ENCODE results near the gene ZNF521. TPM values are rescaled to one million over a fixed set of nuclear protein-coding genes. Genes with fewer than 3 reads are reported as not detected.

The ZNF521 gene
- total RNA-seq, 2 experiments from 2014 or later: 0.85 to 2.8 TPM

- CTCF ChIA-PET (ENCODE audit: unreplicated experiment): interaction anchor here (0.6 kb wide), 1 partner anchor 215 kb away, joined by 4 read pairs; no protein-coding TSS in a partner anchor
- Histone ChIP-seq H3K4me3 (ENCODE audit: low read depth, low read length, poor library complexity, severe bottlenecking) (no peak overlapping the region), H3K79me2 (ENCODE audit: insufficient read depth, low read depth, low read length) (no peaks in the 10 kb centered on the region), H4K20me1 (ENCODE audit: insufficient read depth, low read length) (no peaks in the 10 kb centered on the region), H2AFZ (ENCODE audit: low read length) (no peak overlapping the region), H3K9me2 (ENCODE audit: insufficient read depth, low read length) (no peaks in the 10 kb centered on the region), H3K4me2 (ENCODE audit: low read length) (no peak overlapping the region), H3K9me3 (ENCODE audit: low read length) (no peaks in the 10 kb centered on the region), H3K36me3 (ENCODE audit: insufficient read depth, low read length) (no peaks in the 10 kb centered on the region), H3K27ac (ENCODE audit: low read depth, low read length, poor library complexity, severe bottlenecking) (no peak overlapping the region), H3K4me1 (ENCODE audit: insufficient read depth, low read length, poor library complexity, severe bottlenecking) (no peaks in the 10 kb centered on the region)
- POLR2A ChIA-PET: interaction anchor here (0.5 kb wide), 2 partner anchors 106 to 217 kb away, joined by 3 to 4 read pairs; no protein-coding TSS in a partner anchor
- BruUV-seq (replicated peaks): no TSS peak
- no peak for DNase-seq (ENCODE audit: low spot score)
- TF ChIP-seq EZH2phosphoT487 (IDR thresholded peaks at IDR 0.05; ENCODE audit: borderline replicate concordance, low read depth, low read length): no peak
- no peak for TF ChIP-seq CTCF (conservative IDR thresholded peaks at IDR 0.05; ENCODE audit: low read length)
- intact Hi-C loops (cut with micrococcal nuclease; ENCODE audit: unreplicated experiment): no loop called here
Measured at GRCh38 chr18:25225151-25225550, 126.8 kb downstream of the ZNF521 start.

DNA sequence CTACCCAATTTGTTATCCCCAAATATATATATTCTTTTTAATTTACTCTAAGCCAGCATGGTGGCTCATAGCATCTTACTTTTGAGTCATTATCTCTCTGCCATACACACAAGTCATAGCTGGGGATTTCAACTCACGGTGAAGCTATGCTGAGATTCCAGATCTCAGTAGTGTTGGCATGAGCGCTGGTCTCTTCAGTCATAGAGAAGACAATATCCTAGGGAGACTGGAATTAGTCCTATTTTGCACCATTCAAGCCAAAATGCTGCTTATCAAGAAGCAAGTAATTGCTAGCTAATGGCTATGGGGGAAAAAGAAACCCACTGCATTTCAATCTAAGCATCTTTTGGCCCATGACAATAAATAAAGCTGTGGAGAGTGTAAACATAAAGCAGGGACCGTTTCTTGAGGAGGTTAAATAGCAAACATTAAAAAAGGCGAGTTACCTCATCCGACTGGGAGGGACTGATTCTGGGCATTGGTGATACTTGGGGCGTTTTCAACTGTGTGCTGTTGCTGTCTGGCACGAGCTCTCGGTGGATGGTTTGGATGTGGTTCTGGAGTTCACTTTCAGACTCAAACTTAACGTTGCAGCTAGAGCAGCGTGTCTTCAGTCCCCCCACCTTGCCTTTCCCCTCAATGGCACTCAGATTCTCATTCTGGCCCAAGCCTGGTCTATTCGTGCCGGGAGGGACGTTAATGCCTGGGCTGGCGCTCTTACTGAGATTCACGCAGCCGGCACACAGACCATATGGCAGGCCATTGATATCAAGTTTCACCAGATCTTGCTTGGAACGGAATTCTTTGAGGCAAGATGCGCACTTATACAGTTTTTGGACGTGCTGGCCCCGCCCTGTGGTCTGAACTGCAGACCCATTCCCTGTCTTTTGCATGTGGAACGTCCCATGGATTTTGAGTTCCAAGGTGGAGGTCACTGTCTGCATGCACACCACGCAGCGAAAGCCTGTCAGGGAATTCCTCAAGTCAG lies 127.8 kb downstream of the ZNF521 start:
- intact Hi-C loops (cut with micrococcal nuclease; ENCODE audit: unreplicated experiment): no loop called here
- Histone ChIP-seq H3K9me3 (ENCODE audit: low read length) (no peaks in the 10 kb centered on the region), H3K4me1 (ENCODE audit: insufficient read depth, low read length, poor library complexity, severe bottlenecking) (no peaks in the 10 kb centered on the region), H4K20me1 (ENCODE audit: insufficient read depth, low read length) (no peaks in the 10 kb centered on the region), H3K9me2 (ENCODE audit: insufficient read depth, low read length) (no peaks in the 10 kb centered on the region), H3K4me2 (ENCODE audit: low read length) (no peak overlapping the region), H3K79me2 (ENCODE audit: insufficient read depth, low read depth, low read length) (no peaks in the 10 kb centered on the region), H3K4me3 (ENCODE audit: low read depth, low read length, poor library complexity, severe bottlenecking) (no peak overlapping the region), H3K27ac (ENCODE audit: low read depth, low read length, poor library complexity, severe bottlenecking) (no peak overlapping the region), H2AFZ (ENCODE audit: low read length) (no peak overlapping the region), H3K36me3 (ENCODE audit: insufficient read depth, low read length) (no peaks in the 10 kb centered on the region)
- POLR2A ChIA-PET: interaction anchor here (0.7 kb wide), 1 partner anchor 112 kb away, joined by 3 read pairs; no protein-coding TSS in a partner anchor
- TF ChIP-seq EZH2phosphoT487 (IDR thresholded peaks at IDR 0.05; ENCODE audit: borderline replicate concordance, low read depth, low read length) (no peak), CTCF (conservative IDR thresholded peaks at IDR 0.05; ENCODE audit: low read length) (no peak)
- DNase-seq (ENCODE audit: low spot score): no peak
- CTCF ChIA-PET (ENCODE audit: unreplicated experiment): no interaction called here
- no TSS peak for BruUV-seq (replicated peaks)

DNA sequence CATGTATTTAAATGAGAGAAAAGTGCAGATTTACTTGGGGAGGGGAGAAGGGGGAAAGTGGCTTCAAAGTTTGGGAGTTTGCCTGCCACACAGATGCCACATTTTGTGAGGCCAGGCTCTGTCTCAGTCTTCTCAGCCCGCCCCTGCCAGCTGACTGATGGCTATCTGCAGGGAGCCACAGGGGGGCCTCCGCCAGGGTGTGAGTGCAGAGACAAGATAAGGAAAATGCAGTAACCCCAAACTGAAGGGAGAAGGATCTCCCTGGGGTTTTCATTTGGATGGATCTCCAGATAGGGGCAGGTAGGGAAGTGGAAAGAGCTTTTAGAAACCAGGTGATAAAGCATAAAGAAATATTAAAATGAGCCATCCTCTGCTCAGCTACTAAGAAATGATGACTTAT lies 128.8 kb downstream of the ZNF521 start:
- no peaks in the 10 kb centered on the region for H4K20me1 ChIP-seq (ENCODE audit: insufficient read depth, low read length)
- intact Hi-C loops (cut with micrococcal nuclease; ENCODE audit: unreplicated experiment): no loop called here
- no peaks in the 10 kb centered on the region for H3K9me2 ChIP-seq (ENCODE audit: insufficient read depth, low read length)
- no peak for DNase-seq (ENCODE audit: low spot score)
- H3K4me2 ChIP-seq (ENCODE audit: low read length): no peak overlapping the region
- H3K27ac ChIP-seq (ENCODE audit: low read depth, low read length, poor library complexity, severe bottlenecking): no peak overlapping the region
- no peak overlapping the region for H2AFZ ChIP-seq (ENCODE audit: low read length)
- BruUV-seq (replicated peaks): no TSS peak
- no peaks in the 10 kb centered on the region for H3K36me3 ChIP-seq (ENCODE audit: insufficient read depth, low read length)
- ChIA-PET POLR2A (interaction anchor here (0.6 to 0.7 kb wide), 2 partner anchors 83 to 340 kb away, joined by 3 to 5 read pairs; no protein-coding TSS in a partner anchor), CTCF (ENCODE audit: unreplicated experiment) (no interaction called here)
- no peaks in the 10 kb centered on the region for H3K4me1 ChIP-seq (ENCODE audit: insufficient read depth, low read length, poor library complexity, severe bottlenecking)
- H3K9me3 ChIP-seq (ENCODE audit: low read length): no peaks in the 10 kb centered on the region
- no peak overlapping the region for H3K4me3 ChIP-seq (ENCODE audit: low read depth, low read length, poor library complexity, severe bottlenecking)
- H3K79me2 ChIP-seq (ENCODE audit: insufficient read depth, low read depth, low read length): no peaks in the 10 kb centered on the region
- TF ChIP-seq CTCF (conservative IDR thresholded peaks at IDR 0.05; ENCODE audit: low read length): no peak
- no peak for TF ChIP-seq EZH2phosphoT487 (IDR thresholded peaks at IDR 0.05; ENCODE audit: borderline replicate concordance, low read depth, low read length)

Measured in OCI-LY7 (cell line).